CD4-positive, alpha-beta memory T cell (primary cell): ENCODE results near the gene AKAP12. TPM values are rescaled to one million over a fixed set of nuclear protein-coding genes. Genes with fewer than 3 reads are reported as not detected.

Experiments used
- CTCF ChIA-PET: fragments of 350-600 bp; sonication (Branson Sonifier 250); formaldehyde crosslinking; loops from one replicate; lab custom pipeline; 2021; ENCODE audit warnings: inconsistent platforms; ENCODE audit not compliant: partially characterized antibody; lab: Charles Lee
- POLR2A ChIA-PET: fragments of 350-600 bp; sonication (Branson Sonifier 250); formaldehyde crosslinking; loops from one replicate; lab custom pipeline; 2021; ENCODE audit not compliant: partially characterized antibody; lab: Charles Lee
- DNase-seq, 5 donors: peaks; one replicate each; pipeline versions ENCODE4 v3.0.0 to v3.0.0-alpha.2; 2020 to 2022; ENCODE audit warnings: mixed read lengths in 1 of 5
- H3K27ac ChIP-seq: one replicate; pipeline ENCODE4 v1.7.0; 2013; ENCODE audit warnings: low read depth, low read length
- H3K27me3 ChIP-seq: 2 replicates; pipeline ENCODE4 v1.7.0; 2013; ENCODE audit warnings: mild to moderate bottlenecking, low read length, moderate library complexity; ENCODE audit not compliant: insufficient read depth
- H3K36me3 ChIP-seq: 2 replicates; pipeline ENCODE4 v1.7.0; 2013; ENCODE audit warnings: mild to moderate bottlenecking, low read length, moderate library complexity; ENCODE audit not compliant: insufficient read depth
- H3K4me1 ChIP-seq: 2 replicates; pipeline ENCODE4 v1.7.0; 2013; ENCODE audit warnings: mild to moderate bottlenecking, low read length, moderate library complexity; ENCODE audit not compliant: insufficient read depth
- H3K4me3 ChIP-seq, 2 donors: one replicate each; pipeline ENCODE4 v1.7.0; 2013; ENCODE audit warnings: low read length in 2 of 2, mild to moderate bottlenecking in 1 of 2
- H3K9me3 ChIP-seq, 2 donors: one replicate each; pipeline ENCODE4 v1.7.0; 2013; ENCODE audit warnings: low read length in 2 of 2, control low read depth in 1 of 2; ENCODE audit not compliant: control insufficient read depth in 1 of 2
- H3K27ac Mint-ChIP-seq, 7 donors: one replicate each; pipeline ENCODE4 v1.8.0; 2020 to 2021; ENCODE audit warnings: mixed read lengths in 7 of 7, mild to moderate bottlenecking in 6 of 7, inconsistent platforms in 3 of 7, moderate library complexity in 3 of 7
- H3K27me3 Mint-ChIP-seq, 2 donors: one replicate each; pipeline ENCODE4 v1.8.0; 2020 to 2021; ENCODE audit warnings: mixed read lengths in 2 of 2
- H3K36me3 Mint-ChIP-seq, 2 donors: one replicate each; pipeline ENCODE4 v1.8.0; 2020 to 2021; ENCODE audit warnings: mixed read lengths in 2 of 2, inconsistent platforms in 1 of 2, mild to moderate bottlenecking in 1 of 2
- H3K4me1 Mint-ChIP-seq, 4 donors: one replicate each; pipeline ENCODE4 v1.8.0; 2020 to 2021; ENCODE audit warnings: mixed read lengths in 4 of 4, mild to moderate bottlenecking in 1 of 4
- H3K4me3 Mint-ChIP-seq, 8 donors: one replicate each; pipeline ENCODE4 v1.8.0; 2020 to 2021; ENCODE audit warnings: mixed read lengths in 8 of 8, mild to moderate bottlenecking in 7 of 8, moderate library complexity in 6 of 8, inconsistent platforms in 3 of 8
- H3K9me3 Mint-ChIP-seq, 8 donors: one replicate each; pipeline ENCODE4 v1.8.0; 2020 to 2021; ENCODE audit warnings: mixed read lengths in 8 of 8, mild to moderate bottlenecking in 5 of 8, inconsistent platforms in 3 of 8, moderate library complexity in 1 of 8
- intact Hi-C: fragments of 100-400 bp; cut with micrococcal nuclease; formaldehyde crosslinking; loops from one replicate; pipeline ENCODE4 v1.15.1; 2023
- polyA plus RNA-seq, 2 donors: library from polyadenylated mRNA; unstranded; fragments of 300-500 nt; fragmentation: Illumina TruSeq; gene quantifications; one replicate each; pipeline ENCODE4 v1.2.3, GENCODE V29; 2021
- total RNA-seq, 2 experiments: library from RNA; stranded (reverse); gene quantifications; one replicate each; pipeline ENCODE4 v1.2.3, GENCODE V29; 2021

Gene AKAP12, protein sequence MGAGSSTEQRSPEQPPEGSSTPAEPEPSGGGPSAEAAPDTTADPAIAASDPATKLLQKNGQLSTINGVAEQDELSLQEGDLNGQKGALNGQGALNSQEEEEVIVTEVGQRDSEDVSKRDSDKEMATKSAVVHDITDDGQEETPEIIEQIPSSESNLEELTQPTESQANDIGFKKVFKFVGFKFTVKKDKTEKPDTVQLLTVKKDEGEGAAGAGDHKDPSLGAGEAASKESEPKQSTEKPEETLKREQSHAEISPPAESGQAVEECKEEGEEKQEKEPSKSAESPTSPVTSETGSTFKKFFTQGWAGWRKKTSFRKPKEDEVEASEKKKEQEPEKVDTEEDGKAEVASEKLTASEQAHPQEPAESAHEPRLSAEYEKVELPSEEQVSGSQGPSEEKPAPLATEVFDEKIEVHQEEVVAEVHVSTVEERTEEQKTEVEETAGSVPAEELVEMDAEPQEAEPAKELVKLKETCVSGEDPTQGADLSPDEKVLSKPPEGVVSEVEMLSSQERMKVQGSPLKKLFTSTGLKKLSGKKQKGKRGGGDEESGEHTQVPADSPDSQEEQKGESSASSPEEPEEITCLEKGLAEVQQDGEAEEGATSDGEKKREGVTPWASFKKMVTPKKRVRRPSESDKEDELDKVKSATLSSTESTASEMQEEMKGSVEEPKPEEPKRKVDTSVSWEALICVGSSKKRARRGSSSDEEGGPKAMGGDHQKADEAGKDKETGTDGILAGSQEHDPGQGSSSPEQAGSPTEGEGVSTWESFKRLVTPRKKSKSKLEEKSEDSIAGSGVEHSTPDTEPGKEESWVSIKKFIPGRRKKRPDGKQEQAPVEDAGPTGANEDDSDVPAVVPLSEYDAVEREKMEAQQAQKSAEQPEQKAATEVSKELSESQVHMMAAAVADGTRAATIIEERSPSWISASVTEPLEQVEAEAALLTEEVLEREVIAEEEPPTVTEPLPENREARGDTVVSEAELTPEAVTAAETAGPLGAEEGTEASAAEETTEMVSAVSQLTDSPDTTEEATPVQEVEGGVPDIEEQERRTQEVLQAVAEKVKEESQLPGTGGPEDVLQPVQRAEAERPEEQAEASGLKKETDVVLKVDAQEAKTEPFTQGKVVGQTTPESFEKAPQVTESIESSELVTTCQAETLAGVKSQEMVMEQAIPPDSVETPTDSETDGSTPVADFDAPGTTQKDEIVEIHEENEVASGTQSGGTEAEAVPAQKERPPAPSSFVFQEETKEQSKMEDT (N-terminal part only)
- total RNA-seq (1 to 10 TPM in 1 of 2 experiments, under 1 TPM in 1; 0.96 to 1.1 TPM), polyA plus RNA-seq (not detected)

DNA sequence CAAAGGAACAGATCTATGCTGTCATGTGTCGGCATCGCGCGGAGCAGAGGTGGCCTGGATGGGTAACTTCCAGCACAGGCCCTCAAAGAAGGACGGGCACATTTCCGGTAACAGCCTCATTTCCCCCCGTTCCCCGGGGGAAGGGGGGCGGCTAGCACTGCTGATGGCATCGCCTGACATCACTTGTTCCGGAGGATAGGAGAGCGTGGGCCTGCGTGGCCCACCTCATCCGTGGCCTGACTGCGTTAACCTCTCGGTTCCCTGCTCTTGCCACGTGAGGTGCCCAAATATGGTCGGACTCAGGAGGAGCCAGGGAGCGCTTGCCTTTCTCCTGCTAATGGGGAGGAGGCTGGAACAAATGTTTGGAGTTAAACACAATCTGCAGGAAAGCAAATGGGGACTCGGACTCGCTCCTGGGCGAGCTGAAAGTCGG, at the start of gene AKAP12:
TSS of gene AKAP12 (plus strand) at position 365 of the 433 bp plus-strand sequence. CDS start 596 bp downstream, outside the sequence.
- Mint-ChIP-seq H3K4me3 (peak within 1 kb of the TSS; percentile 51 to 83 (median 64)), H3K27me3 (peaks cover 39% of the 10 kb centered on the region in 2 donors), H3K4me1 (peaks cover 3 to 19% (median 12%) of the 10 kb centered on the region in 4 donors), H3K27ac (no peak within 1 kb of the TSS), H3K36me3 (no peaks in the 10 kb centered on the region), H3K9me3 (peaks cover 0 to 2% (median 0%) of the 10 kb centered on the region in 8 donors)
- no peaks in the 10 kb centered on the region for H3K9me3 ChIP-seq
- no peak for DNase-seq
- H3K4me1 ChIP-seq, result peaks cover 6% of the 10 kb centered on the region
- no peaks in the 10 kb centered on the region for H3K36me3 ChIP-seq
- H3K27ac ChIP-seq, result no peak within 1 kb of the TSS
- H3K27me3 ChIP-seq, result peaks cover 16% of the 10 kb centered on the region
- CTCF ChIA-PET, result no interaction called here
- no peak within 1 kb of the TSS for H3K4me3 ChIP-seq
- intact Hi-C loops, result no loop called here
- POLR2A ChIA-PET, result no interaction called here

GRCh38 chr6:151191527-151191926, 48.2 kb upstream of the AKAP12 start:
- CTCF ChIA-PET, result no interaction called here
- Mint-ChIP-seq H3K36me3 (no peaks in the 10 kb centered on the region), H3K27ac (peak overlapping the region in 1 of 7 donors; percentile 16)

DNA sequence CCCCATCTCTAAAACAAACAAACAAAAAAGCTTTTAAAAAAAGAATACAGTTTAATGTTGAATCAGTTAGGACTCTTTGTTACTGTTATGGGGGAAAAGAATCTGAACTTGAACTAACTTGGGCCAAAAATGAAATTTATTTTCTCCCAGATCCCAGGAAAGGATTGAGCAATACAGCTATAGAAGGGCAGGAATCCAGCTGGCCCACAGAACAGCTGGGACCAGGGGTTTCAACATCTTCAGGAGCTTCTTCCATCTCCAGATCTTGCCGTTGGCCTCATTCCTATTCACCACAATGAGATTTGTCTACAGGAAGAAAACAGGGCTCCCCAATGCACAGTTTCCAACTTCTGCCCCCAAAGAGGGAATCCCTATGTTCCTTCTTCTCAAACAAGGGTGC, 43.2 kb upstream of the AKAP12 start:
- Mint-ChIP-seq H3K9me3 (no peaks in the 10 kb centered on the region), H3K36me3 (no peaks in the 10 kb centered on the region), H3K27me3 (no peaks in the 10 kb centered on the region), H3K4me3 (no peak overlapping the region), H3K27ac (no peak overlapping the region), H3K4me1 (no peaks in the 10 kb centered on the region)
- intact Hi-C loops, result no loop called here
- Histone ChIP-seq H3K27me3 (no peaks in the 10 kb centered on the region), H3K36me3 (no peaks in the 10 kb centered on the region), H3K4me1 (no peaks in the 10 kb centered on the region), H3K4me3 (no peak overlapping the region), H3K9me3 (no peaks in the 10 kb centered on the region), H3K27ac (no peak overlapping the region)
- POLR2A ChIA-PET, result no interaction called here
- CTCF ChIA-PET, result no interaction called here
- DNase-seq, result no peak

More at GRCh38 chr6:151191527-151191926, 48.2 kb upstream of the AKAP12 start:
- DNase-seq, result no peak
- H3K4me3 Mint-ChIP-seq, result no peak overlapping the region
- intact Hi-C loops, result no loop called here
- no peaks in the 10 kb centered on the region for H3K9me3 Mint-ChIP-seq
- POLR2A ChIA-PET, result no interaction called here
- H3K36me3 ChIP-seq, result no peaks in the 10 kb centered on the region
- no peaks in the 10 kb centered on the region for H3K4me1 Mint-ChIP-seq
- no peak overlapping the region for H3K27ac ChIP-seq
- H3K27me3 ChIP-seq, result no peaks in the 10 kb centered on the region
- no peak overlapping the region for H3K4me3 ChIP-seq
- no peaks in the 10 kb centered on the region for H3K9me3 ChIP-seq
- H3K27me3 Mint-ChIP-seq, result peaks cover 2 to 4% of the 10 kb centered on the region in 2 donors
- H3K4me1 ChIP-seq, result no peaks in the 10 kb centered on the region

DNA sequence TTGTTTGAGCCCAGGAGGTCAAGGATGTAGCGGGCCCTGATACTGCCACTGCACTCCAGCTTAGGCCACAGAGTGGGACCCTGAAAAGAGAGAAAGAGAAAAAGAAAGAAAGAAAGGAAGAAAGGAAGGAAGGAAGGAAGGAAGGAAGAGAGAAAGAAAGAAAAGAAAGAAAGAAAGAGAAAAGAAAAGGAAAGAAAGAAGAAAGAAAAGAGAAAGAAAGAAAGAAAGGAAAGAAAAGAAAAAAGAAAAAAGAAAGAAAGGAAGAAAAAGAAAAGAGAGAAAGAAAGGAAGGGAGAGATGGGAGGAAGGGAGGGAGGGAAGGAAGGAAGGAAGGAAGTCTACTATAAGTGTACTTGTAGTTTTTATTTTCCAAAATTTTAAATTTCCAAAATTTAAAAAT, 42.2 kb upstream of the AKAP12 start:
- H3K9me3 Mint-ChIP-seq, result no peaks in the 10 kb centered on the region
- H3K27ac ChIP-seq, result no peak overlapping the region
- intact Hi-C loops, result no loop called here
- H3K9me3 ChIP-seq, result no peaks in the 10 kb centered on the region
- H3K4me3 ChIP-seq, result no peak overlapping the region
- H3K27me3 Mint-ChIP-seq, result no peaks in the 10 kb centered on the region
- peak overlapping the region in 1 of 7 donors; percentile 34 for H3K27ac Mint-ChIP-seq
- H3K27me3 ChIP-seq, result no peaks in the 10 kb centered on the region
- H3K4me1 ChIP-seq, result no peaks in the 10 kb centered on the region
- no peak for DNase-seq
- POLR2A ChIA-PET, result no interaction called here
- no peak overlapping the region for H3K4me3 Mint-ChIP-seq
- no peaks in the 10 kb centered on the region for H3K4me1 Mint-ChIP-seq
- no peaks in the 10 kb centered on the region for H3K36me3 Mint-ChIP-seq
- CTCF ChIA-PET, result no interaction called here
- no peaks in the 10 kb centered on the region for H3K36me3 ChIP-seq

DNA sequence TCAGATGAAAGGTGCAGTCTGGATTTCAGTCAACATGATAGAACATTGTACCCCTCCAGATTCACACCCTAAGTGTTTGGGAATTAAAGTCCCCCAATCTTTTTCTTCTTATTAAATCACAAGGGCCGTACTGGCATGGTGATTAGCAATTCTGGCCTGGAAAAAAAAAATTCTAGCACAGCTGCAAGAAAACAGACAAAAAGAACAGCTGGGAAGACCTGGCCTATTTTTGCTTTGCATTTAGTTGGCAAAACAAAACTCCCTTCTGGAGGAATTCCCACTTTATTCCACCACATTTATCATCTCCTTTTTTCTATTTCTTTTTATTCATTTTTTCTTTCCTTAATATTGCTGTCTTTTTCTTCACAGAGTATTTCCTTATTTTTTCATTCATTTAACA, 39.8 kb upstream of the AKAP12 start:
- ChIA-PET POLR2A (no interaction called here), CTCF (no interaction called here)
- Histone ChIP-seq H3K4me3 (no peak overlapping the region), H3K36me3 (no peaks in the 10 kb centered on the region), H3K9me3 (no peaks in the 10 kb centered on the region), H3K27ac (no peak overlapping the region), H3K4me1 (no peaks in the 10 kb centered on the region), H3K27me3 (no peaks in the 10 kb centered on the region)
- Mint-ChIP-seq H3K36me3 (no peaks in the 10 kb centered on the region), H3K27me3 (no peaks in the 10 kb centered on the region), H3K4me3 (no peak overlapping the region), H3K9me3 (no peaks in the 10 kb centered on the region), H3K4me1 (no peaks in the 10 kb centered on the region), H3K27ac (no peak overlapping the region)
- no peak for DNase-seq
- intact Hi-C loops, result no loop called here

DNA sequence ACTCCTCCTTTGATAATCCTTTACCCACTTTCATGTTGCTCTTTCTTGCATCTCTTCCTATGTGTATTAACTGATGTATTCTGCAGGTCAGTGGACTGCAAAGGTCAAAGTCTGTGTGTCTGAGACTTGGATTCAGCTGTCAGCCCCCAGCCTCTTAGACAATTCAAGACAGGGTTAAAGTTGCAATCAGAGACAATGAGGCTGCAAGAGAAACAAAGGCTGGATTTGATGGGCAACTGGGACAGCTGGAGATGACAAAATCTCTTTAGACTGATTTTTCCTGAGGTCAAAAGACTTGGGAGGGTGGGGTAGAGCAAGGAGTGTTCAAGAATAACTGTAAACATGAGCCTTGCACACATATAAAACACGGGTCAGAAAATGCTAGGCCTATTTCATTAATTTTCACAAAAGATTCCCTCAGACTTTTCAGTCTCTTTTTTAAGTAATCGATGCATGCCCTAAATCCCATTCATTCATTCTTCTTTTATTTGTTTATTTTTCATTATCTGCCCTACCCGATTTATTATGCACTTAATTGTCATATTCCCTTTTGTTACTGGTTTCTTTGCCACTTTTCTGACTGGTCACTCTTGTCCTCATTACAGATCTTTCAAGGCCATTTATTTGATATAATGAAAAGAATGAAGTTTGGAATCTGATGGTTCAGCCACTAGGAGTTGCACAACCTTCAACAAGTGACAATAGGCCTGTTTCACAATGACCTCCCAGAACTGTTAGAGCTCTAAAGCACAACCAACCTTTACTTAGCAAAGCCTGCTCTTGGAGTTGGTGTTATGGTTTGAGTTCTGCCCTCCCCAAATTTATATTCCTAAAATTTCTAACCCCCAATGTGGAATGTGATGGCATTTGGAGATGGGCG, 33.8 kb upstream of the AKAP12 start:
- Mint-ChIP-seq H3K4me3 (no peak overlapping the region), H3K9me3 (peaks cover 0 to 13% (median 6%) of the 10 kb centered on the region in 8 donors), H3K27ac (peak overlapping the region in 1 of 7 donors; percentile 1), H3K27me3 (peaks cover 8 to 19% of the 10 kb centered on the region in 2 donors), H3K4me1 (no peaks in the 10 kb centered on the region), H3K36me3 (no peaks in the 10 kb centered on the region)
- CTCF ChIA-PET, result no interaction called here
- Histone ChIP-seq H3K4me1 (no peaks in the 10 kb centered on the region), H3K4me3 (no peak overlapping the region), H3K27me3 (no peaks in the 10 kb centered on the region), H3K9me3 (no peaks in the 10 kb centered on the region), H3K36me3 (no peaks in the 10 kb centered on the region), H3K27ac (no peak overlapping the region)
- no peak for DNase-seq
- POLR2A ChIA-PET, result no interaction called here
- intact Hi-C loops, result no loop called here
